Smooth muscle cell (in vitro differentiated cells): ENCODE measurements around the gene ATP6V0D1. TPM values are rescaled to one million over a fixed set of nuclear protein-coding genes. Genes with fewer than 3 reads are reported as not detected.

Experiments
- DNase-seq: peaks from one replicate; lab custom pipeline; 2025; ENCODE audit not compliant: unreplicated experiment; lab: John Stamatoyannopoulos, UW
- H2AFZ ChIP-seq: fragments of 200-600 bp; sonication (generic); 2 replicates; pipeline ENCODE4 v1.6.0; 2016; ENCODE audit warnings: antibody characterized with exemption, low read depth, mild to moderate bottlenecking
- H3F3A ChIP-seq: fragments of 200-600 bp; sonication (generic); 2 replicates; pipeline ENCODE4 v1.6.0; 2017; ENCODE audit warnings: antibody characterized with exemption, low read depth
- H3K27ac ChIP-seq: fragments of 200-600 bp; sonication (generic); 2 replicates; pipeline ENCODE4 v1.5.1; 2016; ENCODE audit warnings: low read depth, mild to moderate bottlenecking
- H3K27me3 ChIP-seq: fragments of 200-600 bp; sonication (generic); 2 replicates; pipeline ENCODE4 v1.6.1; 2016; ENCODE audit warnings: low read depth, mild to moderate bottlenecking
- H3K36me3 ChIP-seq: fragments of 200-600 bp; sonication (generic); 2 replicates; pipeline ENCODE4 v1.5.1; 2016; ENCODE audit warnings: low read depth
- H3K4me1 ChIP-seq: fragments of 200-600 bp; sonication (generic); 2 replicates; pipeline ENCODE4 v1.5.1; 2016; ENCODE audit warnings: low read depth
- H3K4me2 ChIP-seq: fragments of 200-600 bp; sonication (generic); 2 replicates; pipeline ENCODE4 v1.6.0; 2016; ENCODE audit warnings: mild to moderate bottlenecking
- H3K4me3 ChIP-seq: fragments of 200-600 bp; sonication (generic); 2 replicates; pipeline ENCODE4 v1.5.1; 2016; ENCODE audit warnings: mild to moderate bottlenecking
- H3K79me2 ChIP-seq: fragments of 200-600 bp; sonication (generic); 2 replicates; pipeline ENCODE4 v1.6.0; 2016; ENCODE audit warnings: low read depth, mild to moderate bottlenecking
- H3K9ac ChIP-seq: fragments of 200-600 bp; sonication (generic); 2 replicates; pipeline ENCODE4 v1.6.0; 2016; ENCODE audit warnings: low read depth
- H3K9me3 ChIP-seq: fragments of 200-600 bp; sonication (generic); replicated peaks from 2 replicates; pipeline ENCODE4 v1.5.1; 2016; ENCODE audit warnings: low read depth
- H4K20me1 ChIP-seq: fragments of 200-600 bp; sonication (generic); 2 replicates; pipeline ENCODE4 v1.6.0; 2016; ENCODE audit warnings: low read depth
- WGBS: methylation state at CpG from one replicate; pipeline ENCODE4 v1.1.7; 2016; ENCODE audit warnings: low lambda C conversion rate; 5-methylcytosine and 5-hydroxymethylcytosine counted together
- polyA plus RNA-seq: library from polyadenylated mRNA; unstranded; fragments of >200 nt; fragmentation: Nextera tagmentation; extraction: Ambion mirVana; gene quantifications from 2 replicates; pipeline ENCODE4 v1.2.1, GENCODE V29; 2016
- total RNA-seq: library from RNA; depleted of rRNA; stranded (reverse); fragments of >200 nt; gene quantifications from 2 replicates; pipeline ENCODE4 v1.2.3, GENCODE V29; 2014
- TF ChIP-seq, protein P1 (sequence below): fragments of 200-600 bp; sonication (generic); IDR thresholded peaks from 2 replicates; pipeline ENCODE4 v1.5.1; 2017; ENCODE audit warnings: borderline replicate concordance, mild to moderate bottlenecking, antibody characterized with exemption; ENCODE audit not compliant: insufficient read depth, poor library complexity, severe bottlenecking

ATP6V0D1 gene
- total and polyA plus RNA-seq, 2 experiments from 2014 or later, result 96.8 to 114 TPM

DNA sequence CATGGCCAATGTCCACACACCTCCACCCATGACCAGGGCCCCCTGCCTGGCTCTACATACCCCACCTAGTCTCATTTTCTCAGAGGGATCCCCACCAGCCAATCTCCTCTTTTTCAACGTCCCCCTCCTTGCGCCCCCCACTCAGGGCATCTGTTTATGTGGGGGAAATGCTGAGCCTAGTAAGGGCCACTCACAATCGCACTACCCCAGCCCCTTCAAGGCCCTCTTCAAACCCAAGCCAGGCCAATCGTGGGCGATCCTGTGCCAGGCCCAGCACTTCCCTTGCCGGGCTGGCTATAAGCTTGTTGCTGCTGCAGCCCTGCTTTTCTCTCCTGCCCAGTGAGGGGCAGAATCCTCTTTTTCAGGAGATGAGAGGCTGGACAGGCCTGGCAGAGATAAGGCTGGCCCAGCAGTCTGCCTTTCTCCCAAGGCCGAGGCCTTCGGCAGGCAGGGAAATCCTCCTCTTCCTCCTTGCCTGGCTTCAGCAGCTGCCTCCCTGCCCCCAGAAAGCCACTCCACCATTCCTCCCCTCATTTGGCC lies 33.9 kb downstream of the ATP6V0D1 start:
- TF ChIP-seq, protein P1, sequence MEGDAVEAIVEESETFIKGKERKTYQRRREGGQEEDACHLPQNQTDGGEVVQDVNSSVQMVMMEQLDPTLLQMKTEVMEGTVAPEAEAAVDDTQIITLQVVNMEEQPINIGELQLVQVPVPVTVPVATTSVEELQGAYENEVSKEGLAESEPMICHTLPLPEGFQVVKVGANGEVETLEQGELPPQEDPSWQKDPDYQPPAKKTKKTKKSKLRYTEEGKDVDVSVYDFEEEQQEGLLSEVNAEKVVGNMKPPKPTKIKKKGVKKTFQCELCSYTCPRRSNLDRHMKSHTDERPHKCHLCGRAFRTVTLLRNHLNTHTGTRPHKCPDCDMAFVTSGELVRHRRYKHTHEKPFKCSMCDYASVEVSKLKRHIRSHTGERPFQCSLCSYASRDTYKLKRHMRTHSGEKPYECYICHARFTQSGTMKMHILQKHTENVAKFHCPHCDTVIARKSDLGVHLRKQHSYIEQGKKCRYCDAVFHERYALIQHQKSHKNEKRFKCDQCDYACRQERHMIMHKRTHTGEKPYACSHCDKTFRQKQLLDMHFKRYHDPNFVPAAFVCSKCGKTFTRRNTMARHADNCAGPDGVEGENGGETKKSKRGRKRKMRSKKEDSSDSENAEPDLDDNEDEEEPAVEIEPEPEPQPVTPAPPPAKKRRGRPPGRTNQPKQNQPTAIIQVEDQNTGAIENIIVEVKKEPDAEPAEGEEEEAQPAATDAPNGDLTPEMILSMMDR, result no peak
- Histone ChIP-seq H3K9ac (no peak overlapping the region), H4K20me1 (peaks cover 93% of the 10 kb centered on the region), H3K4me1 (no peaks in the 10 kb centered on the region), H3K4me2 (no peak overlapping the region), H3K36me3 (no peaks in the 10 kb centered on the region), H3K27ac (no peak overlapping the region), H2AFZ (no peak overlapping the region), H3K79me2 (no peaks in the 10 kb centered on the region), H3K4me3 (no peak overlapping the region), H3F3A (no peaks in the 10 kb centered on the region), H3K9me3 (no peaks in the 10 kb centered on the region), H3K27me3 (no peaks in the 10 kb centered on the region)
- no peak for DNase-seq
- 90% methylated on average over 8 of the region's 8 CpGs for WGBS

DNA sequence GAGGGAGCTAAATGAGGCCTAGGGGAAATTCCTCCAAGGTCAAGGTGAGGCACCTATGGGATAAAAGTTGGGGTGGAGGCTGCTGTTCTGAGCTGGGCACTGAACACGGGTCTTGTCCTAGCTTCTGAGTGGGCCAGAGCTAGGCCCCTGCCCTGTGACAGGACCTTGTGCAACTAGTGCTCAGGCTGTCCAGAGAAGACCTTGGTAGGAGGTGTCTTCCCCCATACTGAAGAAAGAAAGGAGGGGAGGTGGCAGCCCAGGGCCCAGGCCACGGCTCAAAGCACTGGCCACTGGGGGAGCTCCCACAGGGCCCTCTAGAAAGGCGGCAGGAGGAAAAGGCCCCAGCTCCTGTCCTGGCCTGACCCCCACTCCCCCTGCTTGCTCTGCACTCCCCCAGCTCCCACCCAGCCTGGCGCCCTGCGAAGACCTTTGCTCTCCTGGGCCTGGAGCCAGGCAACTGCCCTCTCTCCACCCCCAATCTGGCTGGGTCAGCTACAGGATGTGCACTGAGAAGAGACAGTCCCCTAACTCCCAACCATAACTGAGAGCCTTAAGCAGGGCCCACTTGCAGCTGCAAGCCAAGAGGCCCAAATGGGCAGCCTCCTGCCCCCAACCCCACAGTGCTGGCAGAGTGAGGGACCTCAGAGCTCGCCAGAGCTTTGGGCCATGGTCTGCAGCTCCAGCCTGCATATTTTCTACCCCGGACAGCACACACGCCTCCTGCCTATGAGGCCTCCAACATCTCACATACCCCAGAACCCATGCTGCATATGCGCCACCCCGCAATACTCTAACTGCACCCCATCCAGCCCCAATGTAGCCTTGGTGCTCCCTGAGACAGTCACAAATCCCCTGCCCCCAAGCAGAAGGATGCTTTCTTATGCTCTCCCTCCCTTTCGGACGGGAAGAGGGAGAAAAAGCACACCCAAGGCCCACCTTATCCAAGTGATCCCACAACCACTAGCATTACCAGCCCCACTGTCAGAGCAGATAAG lies 34.7 kb downstream of the ATP6V0D1 start:
- Histone ChIP-seq H3K9me3 (no peaks in the 10 kb centered on the region), H3K79me2 (no peaks in the 10 kb centered on the region), H3F3A (no peaks in the 10 kb centered on the region), H2AFZ (no peak overlapping the region), H3K27me3 (no peaks in the 10 kb centered on the region), H3K36me3 (no peaks in the 10 kb centered on the region), H3K4me1 (no peaks in the 10 kb centered on the region), H3K9ac (no peak overlapping the region), H4K20me1 (peaks cover 89% of the 10 kb centered on the region), H3K4me3 (no peak overlapping the region), H3K27ac (no peak overlapping the region), H3K4me2 (no peak overlapping the region)
- TF ChIP-seq, protein P1, result no peak
- DNase-seq, result no peak
- 87% methylated on average over 12 of the region's 12 CpGs for WGBS

DNA sequence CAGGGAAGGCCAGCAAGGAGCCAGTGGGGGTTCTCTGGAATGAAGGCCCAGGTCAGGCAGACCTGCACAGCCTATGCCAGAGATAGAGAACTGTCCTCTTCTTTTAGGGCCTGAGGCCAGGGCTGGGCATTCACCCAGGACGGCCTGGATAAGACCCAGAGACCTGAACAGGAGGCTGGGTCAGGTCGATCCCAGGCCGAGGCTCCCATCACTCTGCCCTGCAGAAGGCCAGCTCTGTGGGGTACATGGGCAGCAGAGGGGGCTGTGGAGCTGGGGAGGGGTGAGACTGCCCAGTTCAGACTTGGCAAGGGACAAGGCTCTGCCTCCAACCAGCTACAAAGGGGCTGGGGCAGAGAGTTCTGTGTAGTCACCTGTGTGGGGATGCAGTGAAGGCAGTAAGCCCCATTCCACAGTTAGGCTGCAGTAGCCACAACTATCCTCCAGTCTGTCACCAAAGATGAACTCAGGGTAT lies 35.5 kb downstream of the ATP6V0D1 start:
- Histone ChIP-seq H3K4me2 (no peak overlapping the region), H3K9me3 (no peaks in the 10 kb centered on the region), H3K27me3 (no peaks in the 10 kb centered on the region), H3F3A (no peaks in the 10 kb centered on the region), H3K79me2 (no peaks in the 10 kb centered on the region), H3K27ac (no peak overlapping the region), H2AFZ (no peak overlapping the region), H3K9ac (no peak overlapping the region), H3K36me3 (no peaks in the 10 kb centered on the region), H4K20me1 (peaks cover 93% of the 10 kb centered on the region), H3K4me3 (no peak overlapping the region), H3K4me1 (no peaks in the 10 kb centered on the region)
- TF ChIP-seq, protein P1, result no peak
- DNase-seq, result no peak
- WGBS, result 93% methylated on average over 3 of the region's 3 CpGs
